MM.1S (cell line): ENCODE results near the gene SNX25.

ENCODE experiments used
- DNase-seq: peaks from one replicate; pipeline ENCODE4 v3.0.0-alpha.2; 2015
- H2AFZ ChIP-seq: fragments of 300-600 bp; sonication (generic); 2 replicates; pipeline ENCODE4 v1.6.0; 2016; ENCODE audit warnings: antibody characterized with exemption, low read length
- H3F3A ChIP-seq: fragments of 300-600 bp; sonication (generic); 2 replicates; pipeline ENCODE4 v1.6.1; 2016; ENCODE audit warnings: mild to moderate bottlenecking, antibody characterized with exemption, low read length, moderate library complexity, mixed read lengths; ENCODE audit not compliant: insufficient read depth
- H3K27ac ChIP-seq: fragments of 300-600 bp; sonication (generic); 2 replicates; pipeline ENCODE4 v1.5.1; 2016; ENCODE audit warnings: mild to moderate bottlenecking, low read length
- H3K27me3 ChIP-seq: fragments of 300-600 bp; sonication (generic); replicated peaks from 2 replicates; pipeline ENCODE4 v1.6.0; 2016; ENCODE audit warnings: low read length; ENCODE audit not compliant: insufficient read depth
- H3K36me3 ChIP-seq: fragments of 300-600 bp; sonication (generic); replicated peaks from 2 replicates; pipeline ENCODE4 v1.6.1; 2016; ENCODE audit warnings: mild to moderate bottlenecking, low read length, mixed read lengths; ENCODE audit not compliant: insufficient read depth
- H3K4me1 ChIP-seq: fragments of 300-600 bp; sonication (generic); 2 replicates; pipeline ENCODE4 v1.6.1; 2016; ENCODE audit warnings: low read length, mixed read lengths
- H3K4me2 ChIP-seq: fragments of 300-600 bp; sonication (generic); 2 replicates; pipeline ENCODE4 v1.6.0; 2016; ENCODE audit warnings: low read depth, low read length
- H3K4me3 ChIP-seq: fragments of 300-600 bp; sonication (generic); 2 replicates; pipeline ENCODE4 v1.5.1; 2016; ENCODE audit warnings: low read length, mixed read lengths
- H3K79me2 ChIP-seq: fragments of 300-600 bp; sonication (generic); 2 replicates; pipeline ENCODE4 v1.6.1; 2016; ENCODE audit warnings: mixed run types, low read length, mixed read lengths
- H3K9ac ChIP-seq: fragments of 300-600 bp; sonication (generic); 2 replicates; pipeline ENCODE4 v1.6.1; 2016; ENCODE audit warnings: low read length, mixed read lengths
- H3K9me2 ChIP-seq: fragments of 300-600 bp; sonication (generic); replicated peaks from 2 replicates; pipeline ENCODE4 v1.6.1; 2016; ENCODE audit warnings: mild to moderate bottlenecking, low read length, mixed read lengths; ENCODE audit not compliant: insufficient read depth
- H3K9me3 ChIP-seq: fragments of 300-600 bp; sonication (generic); replicated peaks from 2 replicates; pipeline ENCODE4 v1.6.1; 2016; ENCODE audit warnings: mild to moderate bottlenecking, low read length, mixed read lengths; ENCODE audit not compliant: insufficient read depth
- H4K20me1 ChIP-seq: fragments of 300-600 bp; sonication (generic); 2 replicates; pipeline ENCODE4 v1.6.1; 2016; ENCODE audit warnings: mild to moderate bottlenecking, low read length, moderate library complexity, mixed read lengths; ENCODE audit not compliant: insufficient read depth
- EZH2 ChIP-seq: fragments of 300-600 bp; sonication (generic); optimal IDR thresholded peaks from 2 replicates; pipeline ENCODE3; 2017; ENCODE audit warnings: low read depth, mild to moderate bottlenecking, antibody characterized with exemption, low read length, mixed read lengths
- EZH2phosphoT487 ChIP-seq: fragments of 300-600 bp; sonication (generic); IDR thresholded peaks from 2 replicates; pipeline ENCODE4 v1.6.1; 2018; ENCODE audit warnings: antibody characterized with exemption, low read length
- TF ChIP-seq, protein P1 (sequence below): fragments of 300-600 bp; sonication (generic); IDR thresholded peaks from 2 replicates; pipeline ENCODE4 v1.5.1; 2016; ENCODE audit warnings: antibody characterized with exemption, low read length, mixed read lengths

The SNX25 gene

DNA sequence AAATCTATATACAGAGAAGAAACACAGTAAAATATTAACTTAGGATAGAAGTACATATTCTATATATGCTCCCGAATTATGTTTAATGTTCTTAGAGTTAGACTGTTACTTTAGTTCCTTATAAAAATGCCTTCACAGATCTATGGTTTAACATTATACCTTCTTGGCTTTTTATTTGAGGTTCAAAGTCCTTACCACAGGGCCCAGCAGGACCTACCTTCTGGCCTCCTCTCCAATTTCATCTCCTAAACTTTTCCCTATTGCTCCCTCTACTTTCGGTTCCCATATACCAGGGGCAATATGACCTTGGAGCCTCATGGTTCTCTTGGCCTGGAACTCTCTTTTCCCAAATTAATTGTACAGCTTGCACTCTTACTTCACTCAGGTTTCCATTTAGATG, 199.0 kb downstream of the SNX25 start:
- Histone ChIP-seq H3K9ac (no peak overlapping the region), H3K9me3 (no peaks in the 10 kb centered on the region), H3F3A (peaks cover 8% of the 10 kb centered on the region), H3K4me1 (peaks cover 20% of the 10 kb centered on the region), H3K4me2 (no peak overlapping the region), H2AFZ (no peak overlapping the region), H3K27ac (no peak overlapping the region), H3K9me2 (no peaks in the 10 kb centered on the region), H3K4me3 (no peak overlapping the region), H3K36me3 (peaks cover 19% of the 10 kb centered on the region), H3K27me3 (no peaks in the 10 kb centered on the region), H4K20me1 (no peaks in the 10 kb centered on the region), H3K79me2 (peaks cover 36% of the 10 kb centered on the region)
- TF ChIP-seq EZH2phosphoT487 (no peak), EZH2 (no peak)
- TF ChIP-seq, protein P1, sequence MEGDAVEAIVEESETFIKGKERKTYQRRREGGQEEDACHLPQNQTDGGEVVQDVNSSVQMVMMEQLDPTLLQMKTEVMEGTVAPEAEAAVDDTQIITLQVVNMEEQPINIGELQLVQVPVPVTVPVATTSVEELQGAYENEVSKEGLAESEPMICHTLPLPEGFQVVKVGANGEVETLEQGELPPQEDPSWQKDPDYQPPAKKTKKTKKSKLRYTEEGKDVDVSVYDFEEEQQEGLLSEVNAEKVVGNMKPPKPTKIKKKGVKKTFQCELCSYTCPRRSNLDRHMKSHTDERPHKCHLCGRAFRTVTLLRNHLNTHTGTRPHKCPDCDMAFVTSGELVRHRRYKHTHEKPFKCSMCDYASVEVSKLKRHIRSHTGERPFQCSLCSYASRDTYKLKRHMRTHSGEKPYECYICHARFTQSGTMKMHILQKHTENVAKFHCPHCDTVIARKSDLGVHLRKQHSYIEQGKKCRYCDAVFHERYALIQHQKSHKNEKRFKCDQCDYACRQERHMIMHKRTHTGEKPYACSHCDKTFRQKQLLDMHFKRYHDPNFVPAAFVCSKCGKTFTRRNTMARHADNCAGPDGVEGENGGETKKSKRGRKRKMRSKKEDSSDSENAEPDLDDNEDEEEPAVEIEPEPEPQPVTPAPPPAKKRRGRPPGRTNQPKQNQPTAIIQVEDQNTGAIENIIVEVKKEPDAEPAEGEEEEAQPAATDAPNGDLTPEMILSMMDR, result no peak
- DNase-seq, result no peak

DNA sequence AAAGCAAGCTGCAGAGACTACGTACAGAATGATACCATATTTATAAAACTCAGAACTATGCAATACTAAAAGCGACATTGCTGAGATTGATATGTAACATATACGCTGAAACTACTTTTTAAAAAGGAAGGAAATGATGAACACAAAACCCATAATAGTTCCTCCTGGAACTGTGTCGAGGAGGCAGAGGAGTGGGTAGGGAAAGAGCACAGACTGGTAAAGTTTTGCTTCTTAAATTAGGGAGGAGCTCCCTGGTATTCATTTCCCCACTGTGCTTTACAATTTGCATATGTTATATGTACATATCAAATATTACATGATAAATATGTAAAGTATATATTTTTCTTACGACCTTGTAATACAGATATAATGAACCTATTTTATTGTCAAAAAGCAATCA, 202.5 kb downstream of the SNX25 start:
- H3K9me3 ChIP-seq, result no peaks in the 10 kb centered on the region
- H2AFZ ChIP-seq, result no peak overlapping the region
- no peaks in the 10 kb centered on the region for H3K27me3 ChIP-seq
- H3K4me2 ChIP-seq, result no peak overlapping the region
- H4K20me1 ChIP-seq, result no peaks in the 10 kb centered on the region
- peaks cover 57% of the 10 kb centered on the region for H3K79me2 ChIP-seq
- H3K9me2 ChIP-seq, result no peaks in the 10 kb centered on the region
- H3K4me1 ChIP-seq, result peaks cover 49% of the 10 kb centered on the region
- H3K36me3 ChIP-seq, result peaks cover 33% of the 10 kb centered on the region; the same call in 1 of the 2 replicates
- H3K9ac ChIP-seq, result no peak overlapping the region
- TF ChIP-seq EZH2 (no peak), EZH2phosphoT487 (no peak)
- TF ChIP-seq, protein P1, result no peak
- peak overlapping the region; percentile 97; the same call in 1 of the 2 replicates for H3K27ac ChIP-seq
- H3F3A ChIP-seq, result peaks cover 26% of the 10 kb centered on the region
- no peak overlapping the region for H3K4me3 ChIP-seq
- DNase-seq, result peak; percentile 2

DNA sequence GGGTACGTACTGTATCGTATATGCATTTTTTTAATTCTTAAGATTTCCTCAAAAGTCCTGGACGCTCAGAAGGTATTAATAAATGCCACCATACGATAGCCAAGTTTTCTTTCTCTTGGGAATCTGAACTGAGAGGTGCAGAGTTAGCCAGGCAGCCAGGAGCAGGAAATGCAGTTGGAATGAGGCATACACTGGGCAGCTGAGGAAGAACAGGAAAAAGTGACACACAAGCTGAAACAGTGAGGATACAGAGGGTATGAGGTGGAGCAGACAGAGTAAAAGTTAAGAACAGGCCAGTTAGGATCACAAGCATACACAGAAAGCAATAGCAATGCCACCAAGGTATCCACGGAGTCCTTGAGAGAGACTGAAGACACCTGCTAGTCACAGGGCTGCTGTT, 203.0 kb downstream of the SNX25 start:
- peak overlapping the region; percentile 28; the same call in 1 of the 2 replicates for H3K4me2 ChIP-seq
- peak overlapping the region; percentile 97 for H3K27ac ChIP-seq
- H3K9me2 ChIP-seq, result no peaks in the 10 kb centered on the region
- H3K79me2 ChIP-seq, result peaks cover 63% of the 10 kb centered on the region
- no peak overlapping the region for H3K4me3 ChIP-seq
- peaks cover 26% of the 10 kb centered on the region for H3F3A ChIP-seq
- peak; percentile 18 for DNase-seq
- peak overlapping the region; percentile 19; the same call in 1 of the 2 replicates for H3K9ac ChIP-seq
- no peaks in the 10 kb centered on the region for H3K27me3 ChIP-seq
- H3K36me3 ChIP-seq, result peaks cover 38% of the 10 kb centered on the region
- H3K4me1 ChIP-seq, result peaks cover 54% of the 10 kb centered on the region
- H4K20me1 ChIP-seq, result no peaks in the 10 kb centered on the region
- no peak overlapping the region for H2AFZ ChIP-seq
- TF ChIP-seq EZH2phosphoT487, result no peak
- TF ChIP-seq, protein P1, result no peak
- no peak for TF ChIP-seq EZH2
- H3K9me3 ChIP-seq, result no peaks in the 10 kb centered on the region
